GM12864 (cell line): ENCODE results near the gene RBMS3.
A peak's percentile ranks its signal among the peaks of the same experiment; 100 is the strongest.

ENCODE experiments used
- DNase-seq: peaks from one replicate; pipeline ENCODE4 v3.0.0-alpha.2; 2011; ENCODE audit warnings: low read depth
- H3K4me3 ChIP-seq: 2 replicates; pipeline ENCODE4 v1.5.1; 2011; ENCODE audit warnings: mild to moderate bottlenecking, low read depth, low read length, control low read depth
- TF ChIP-seq, protein P1 (sequence below): IDR thresholded peaks from 2 replicates; pipeline ENCODE4 v1.5.1; 2011; ENCODE audit warnings: low read depth, mild to moderate bottlenecking, moderate library complexity, low read length, control low read depth, inconsistent platforms; ENCODE audit errors: missing control alignments

The RBMS3 gene

GRCh38 chr3:29643034-29643425 is 362.2 kb downstream of the RBMS3 start:
- no peak overlapping the region for H3K4me3 ChIP-seq
- no peak for DNase-seq
- TF ChIP-seq, protein P1, sequence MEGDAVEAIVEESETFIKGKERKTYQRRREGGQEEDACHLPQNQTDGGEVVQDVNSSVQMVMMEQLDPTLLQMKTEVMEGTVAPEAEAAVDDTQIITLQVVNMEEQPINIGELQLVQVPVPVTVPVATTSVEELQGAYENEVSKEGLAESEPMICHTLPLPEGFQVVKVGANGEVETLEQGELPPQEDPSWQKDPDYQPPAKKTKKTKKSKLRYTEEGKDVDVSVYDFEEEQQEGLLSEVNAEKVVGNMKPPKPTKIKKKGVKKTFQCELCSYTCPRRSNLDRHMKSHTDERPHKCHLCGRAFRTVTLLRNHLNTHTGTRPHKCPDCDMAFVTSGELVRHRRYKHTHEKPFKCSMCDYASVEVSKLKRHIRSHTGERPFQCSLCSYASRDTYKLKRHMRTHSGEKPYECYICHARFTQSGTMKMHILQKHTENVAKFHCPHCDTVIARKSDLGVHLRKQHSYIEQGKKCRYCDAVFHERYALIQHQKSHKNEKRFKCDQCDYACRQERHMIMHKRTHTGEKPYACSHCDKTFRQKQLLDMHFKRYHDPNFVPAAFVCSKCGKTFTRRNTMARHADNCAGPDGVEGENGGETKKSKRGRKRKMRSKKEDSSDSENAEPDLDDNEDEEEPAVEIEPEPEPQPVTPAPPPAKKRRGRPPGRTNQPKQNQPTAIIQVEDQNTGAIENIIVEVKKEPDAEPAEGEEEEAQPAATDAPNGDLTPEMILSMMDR: no peak

DNA sequence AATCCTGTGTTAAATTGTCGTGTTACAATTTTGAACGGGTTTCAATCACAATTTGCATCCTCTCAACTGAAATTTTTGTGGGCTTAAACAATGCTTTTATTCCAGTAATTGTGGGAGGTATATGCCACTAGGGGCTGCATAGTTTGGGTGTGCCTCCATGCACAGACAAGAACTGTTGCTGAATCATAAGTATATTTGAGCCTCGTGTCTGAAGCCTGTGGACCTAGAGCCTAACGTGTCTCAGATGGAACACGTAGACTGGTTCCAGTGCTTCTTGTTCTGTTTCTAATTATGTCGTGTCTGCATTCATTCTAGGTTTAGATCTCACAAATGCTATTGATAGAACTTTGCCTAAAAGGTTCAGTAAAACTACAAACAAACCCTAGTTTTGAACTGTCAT is 363.4 kb downstream of the RBMS3 start:
- TF ChIP-seq, protein P1: no peak
- no peak overlapping the region for H3K4me3 ChIP-seq
- no peak for DNase-seq

DNA sequence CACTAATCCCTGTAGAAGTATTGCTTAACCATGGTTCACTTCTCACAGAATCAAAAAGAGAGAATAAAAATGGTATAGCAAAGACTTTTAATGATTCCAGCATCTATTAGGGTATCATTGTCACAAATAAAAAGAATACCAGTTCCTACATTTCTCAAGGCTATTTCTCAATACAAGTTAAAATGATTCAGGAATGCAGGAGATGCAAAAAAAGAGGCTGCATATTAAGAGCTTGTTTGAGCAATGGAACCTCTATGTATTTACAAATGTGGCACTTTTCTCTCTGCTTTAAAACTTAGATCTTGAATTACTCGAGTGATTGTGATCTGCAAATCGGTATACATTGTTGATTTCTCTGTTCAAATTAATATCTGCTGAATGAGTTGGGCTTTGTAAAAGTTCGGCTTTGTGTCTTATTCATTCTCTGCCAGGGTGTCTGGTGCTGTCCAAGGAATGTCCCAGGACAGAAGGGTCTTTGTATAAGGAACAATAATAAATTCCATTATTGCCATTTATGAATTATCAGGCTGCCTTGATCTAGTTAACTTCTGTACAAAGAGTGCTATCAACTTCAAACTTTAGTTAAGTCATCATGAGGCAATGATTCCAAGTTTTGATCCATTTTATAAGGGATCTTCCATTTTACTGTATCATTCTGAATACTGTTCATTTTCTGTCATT is 364.2 kb downstream of the RBMS3 start:
- TF ChIP-seq, protein P1: no peak
- H3K4me3 ChIP-seq: no peak overlapping the region
- no peak for DNase-seq

DNA sequence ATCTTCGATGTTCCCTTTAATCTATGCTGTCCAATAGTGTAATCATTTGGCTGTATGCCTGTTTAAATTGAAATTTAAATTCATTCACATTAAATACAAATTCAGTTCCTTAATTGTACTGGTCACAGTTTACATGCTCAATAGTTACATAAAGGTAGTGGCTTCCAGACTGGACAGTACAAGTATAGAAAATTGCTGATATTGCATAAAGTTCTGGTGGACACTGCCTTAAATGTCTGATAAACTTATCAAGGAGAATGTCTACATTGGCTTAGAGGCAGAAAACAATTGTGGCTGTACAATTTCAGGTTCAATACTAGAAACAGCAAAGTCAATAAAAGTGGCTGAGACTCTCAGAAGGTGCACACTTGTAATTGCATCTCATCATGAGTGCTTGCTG is 365.2 kb downstream of the RBMS3 start:
- TF ChIP-seq, protein P1: no peak
- H3K4me3 ChIP-seq: no peak overlapping the region
- DNase-seq: no peak

DNA sequence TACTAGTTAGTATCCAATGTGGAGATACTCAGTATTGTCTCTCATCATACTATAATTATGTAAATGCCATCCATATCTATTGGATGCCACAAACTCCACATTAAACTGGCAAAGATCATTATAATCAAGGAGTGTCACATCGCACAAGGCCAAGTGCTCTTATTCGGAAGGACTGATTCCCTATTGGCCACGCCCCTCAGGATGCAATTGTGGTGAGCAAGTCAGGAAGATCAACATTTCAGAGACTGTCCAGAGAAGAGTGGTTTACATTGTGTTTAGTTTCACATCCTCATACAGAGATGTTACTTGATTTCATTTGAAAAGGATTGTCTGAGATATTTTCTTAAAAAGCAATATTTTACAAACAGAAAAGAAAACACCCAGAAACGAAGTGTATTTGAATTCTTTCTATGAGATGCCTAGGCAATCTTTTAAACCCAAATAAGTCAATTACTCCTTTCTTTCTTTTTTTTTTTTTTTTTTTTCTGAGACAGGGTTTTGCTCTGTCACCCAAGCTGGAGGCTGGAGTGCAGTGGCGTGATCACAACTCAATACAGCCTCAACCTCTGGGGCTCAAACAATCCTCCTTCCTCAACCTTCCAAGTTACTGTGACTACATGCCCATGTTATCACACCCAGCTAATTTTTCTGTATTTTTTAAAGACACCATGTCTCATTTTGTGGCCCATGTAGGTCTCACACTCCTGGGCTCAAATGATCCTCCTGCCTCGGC is 369.1 kb downstream of the RBMS3 start:
- TF ChIP-seq, protein P1: no peak
- peak; percentile 7 for DNase-seq

DNA sequence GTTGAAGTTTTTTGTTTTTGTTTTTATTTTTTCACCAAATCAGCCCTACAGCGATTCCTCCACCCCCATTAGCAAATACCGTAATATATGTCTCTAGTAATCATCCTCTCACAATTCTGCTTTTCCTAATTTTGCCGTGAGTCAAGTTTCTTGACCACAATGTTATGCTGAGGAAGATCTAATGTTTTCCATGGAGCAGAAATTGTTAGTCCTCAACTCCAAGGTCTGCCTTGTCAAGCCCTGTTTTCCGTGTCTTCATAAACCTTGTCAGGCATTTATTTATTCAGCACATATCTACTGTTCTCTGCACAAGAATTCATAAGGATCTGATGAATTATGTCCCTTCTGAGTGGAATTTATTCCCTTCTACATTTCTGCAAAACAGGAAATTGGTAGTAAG is 372.8 kb downstream of the RBMS3 start:
- DNase-seq: no peak
- TF ChIP-seq, protein P1: no peak
- no peak overlapping the region for H3K4me3 ChIP-seq

More for the DNA sequence above, 369.1 kb downstream of the RBMS3 start:
- H3K4me3 ChIP-seq: no peak overlapping the region
